Hematopoietic multipotent progenitor cell treated with erythropoietin and hydrocortisone succinate and interleukin-3 and kit ligand, for 6 days (in vitro differentiated cells): ENCODE measurements around the gene TUBGCP3.
"Not testable (repeated sequence)": the region's sequence is repeated elsewhere in the genome, so short reads cannot be mapped to it uniquely, and the experiment has no call there.

Experiments
- DNase-seq: peaks from one replicate; pipeline ENCODE4 v3.0.0-alpha.2; 2015

TUBGCP3 gene

GRCh38 chr13:112574834-112575613 is 12.9 kb downstream of the TUBGCP3 start:
- DNase-seq, result peak; percentile 42

DNA sequence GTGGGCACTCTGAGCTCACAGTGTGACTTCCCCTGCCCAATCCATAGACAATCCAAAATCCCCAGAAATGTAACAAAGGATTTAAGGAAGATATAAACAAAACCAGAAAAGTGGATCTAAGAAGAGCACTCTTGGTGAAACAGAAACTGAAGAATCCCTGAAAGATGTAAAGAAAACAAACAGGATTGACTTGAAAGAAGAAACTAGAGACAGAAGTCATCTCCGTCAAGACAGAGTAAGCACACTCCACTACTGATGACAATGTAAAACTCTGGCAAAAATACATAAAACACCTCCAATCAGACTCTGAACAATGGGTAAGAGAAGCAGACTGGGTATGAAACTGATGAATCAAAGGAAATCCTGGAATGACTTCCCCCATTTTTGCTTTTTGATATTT is 13.5 kb downstream of the TUBGCP3 start:
- no peak for DNase-seq

DNA sequence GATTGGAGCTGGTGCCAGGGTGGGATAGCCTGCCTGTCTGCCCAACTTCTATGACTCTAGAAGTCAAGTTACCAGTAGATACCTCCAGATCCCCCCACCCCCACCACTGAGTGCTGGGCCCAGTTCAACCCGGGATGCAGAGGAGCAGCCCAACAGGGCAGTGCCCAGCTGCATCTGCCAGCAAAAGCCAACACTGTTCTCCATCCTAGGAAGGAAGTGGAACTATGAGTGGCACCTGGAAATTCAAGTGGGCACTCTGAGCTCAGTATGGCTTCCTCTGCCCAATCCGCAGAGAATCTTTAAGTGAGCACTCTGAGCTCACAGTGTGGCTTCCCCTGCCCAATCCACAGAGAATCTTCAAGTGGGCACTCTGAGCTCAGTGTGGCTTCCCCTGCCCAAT is 14.2 kb downstream of the TUBGCP3 start:
- no peak for DNase-seq

GRCh38 chr13:112572366-112572765 is 15.6 kb downstream of the TUBGCP3 start:
- no peak for DNase-seq

- DNase-seq, result no peak
These were observed 18.1 kb downstream of the TUBGCP3 start for GRCh38 chr13:112569821-112570220.

- no peak for DNase-seq
These were observed 20.6 kb downstream of the TUBGCP3 start for GRCh38 chr13:112567161-112567862.

DNA sequence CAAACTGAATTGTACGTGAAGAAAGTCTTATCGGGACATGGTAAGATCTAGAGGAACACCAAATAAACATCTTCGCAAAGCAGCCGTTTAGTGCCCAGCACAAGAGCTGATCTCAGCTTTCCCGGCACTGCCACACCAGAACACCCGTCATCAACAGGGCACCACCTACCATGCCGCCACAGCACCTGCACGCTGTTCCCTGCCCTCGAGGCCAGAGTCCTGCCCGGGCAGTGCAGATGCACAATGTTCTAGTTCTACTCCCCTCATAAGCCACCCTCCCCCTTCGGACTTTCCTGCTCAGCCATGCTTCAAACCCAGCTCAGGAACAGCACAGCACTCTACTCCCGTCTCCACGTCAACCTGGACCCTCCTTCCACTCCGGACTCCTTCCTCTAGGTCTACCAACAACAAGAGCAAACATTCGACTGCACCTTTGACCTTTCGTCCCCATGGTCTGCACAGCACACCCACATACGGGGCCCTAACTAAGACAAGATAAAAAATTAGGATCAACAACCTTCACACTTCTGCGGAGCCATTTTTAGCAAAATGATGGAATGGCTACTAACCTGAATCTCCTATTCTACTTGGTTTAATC is 25.1 kb downstream of the TUBGCP3 start:
- DNase-seq, result no peak

GRCh38 chr13:112562254-112562653 is 25.7 kb downstream of the TUBGCP3 start:
- DNase-seq, result no peak

- DNase-seq, result no peak
These were observed 26.5 kb downstream of the TUBGCP3 start for GRCh38 chr13:112561478-112561877.

- no peak for DNase-seq
These were observed 29.1 kb downstream of the TUBGCP3 start for GRCh38 chr13:112558696-112559418.

GRCh38 chr13:112556600-112556999 is 31.4 kb downstream of the TUBGCP3 start:
- DNase-seq, result no peak

GRCh38 chr13:112554214-112554850 is 33.6 kb downstream of the TUBGCP3 start:
- no peak for DNase-seq

DNA sequence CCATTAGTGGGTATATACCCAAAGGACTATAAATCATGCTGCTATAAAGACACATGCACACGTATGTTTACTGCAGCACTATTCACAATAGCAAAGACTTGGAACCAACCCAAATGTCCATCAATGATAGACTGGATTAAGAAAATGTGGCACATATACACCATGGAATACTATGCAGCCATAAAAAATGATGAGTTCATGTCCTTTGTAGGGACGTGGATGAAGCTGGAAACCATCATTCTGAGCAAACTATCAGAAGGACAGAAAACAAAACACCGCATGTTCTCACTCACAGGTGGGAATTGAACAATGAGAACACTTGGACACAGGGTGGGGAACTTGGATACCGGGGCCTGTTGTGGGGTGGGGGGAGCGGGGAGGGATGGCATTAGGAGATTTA is 39.0 kb downstream of the TUBGCP3 start:
- DNase-seq, result not testable (repeated sequence)

GRCh38 chr13:112545856-112546255 is 42.1 kb downstream of the TUBGCP3 start:
- DNase-seq, result no peak

DNA sequence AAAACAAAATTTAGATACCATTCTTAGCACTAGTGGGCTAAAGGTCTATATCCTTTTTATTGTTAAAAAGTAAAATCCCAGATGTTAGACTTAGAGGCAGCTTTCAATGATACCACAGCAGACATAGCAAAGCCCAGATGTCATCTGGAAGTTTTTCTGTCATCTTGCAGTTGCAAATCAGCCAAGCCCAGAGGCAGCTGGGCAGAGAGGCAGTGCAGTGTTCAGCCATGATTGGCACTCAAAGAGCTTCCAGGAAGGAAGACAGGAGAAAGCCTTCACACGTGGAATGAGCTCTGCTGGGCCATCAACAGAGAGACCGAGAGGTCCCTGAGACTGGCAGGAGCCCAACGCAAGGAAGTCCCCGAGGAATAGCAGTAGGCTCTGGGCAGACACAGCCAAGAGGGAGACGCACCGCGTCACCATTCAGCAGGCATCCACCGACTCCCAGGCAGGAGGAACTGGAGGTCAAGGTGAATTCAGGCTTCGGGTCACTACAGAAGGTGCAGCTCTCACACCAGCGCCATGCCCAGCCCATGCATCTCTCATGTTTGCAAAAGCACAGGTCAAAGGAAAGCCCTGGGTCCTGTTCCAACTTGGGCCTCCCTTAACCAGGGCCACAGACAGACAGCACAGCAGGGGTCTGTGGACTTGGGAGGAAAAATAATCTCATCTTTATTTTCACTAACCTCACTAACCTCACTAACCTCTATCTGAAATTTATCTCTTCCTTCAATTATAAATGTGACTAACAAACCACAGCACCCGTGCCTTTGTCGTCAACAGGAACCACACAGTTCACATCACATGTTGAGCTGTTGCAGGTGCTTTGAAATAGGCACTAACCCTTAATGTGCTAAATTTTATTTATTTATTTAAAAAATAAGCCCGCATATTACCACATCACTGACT is 54.9 kb downstream of the TUBGCP3 start:
- DNase-seq, result peak; percentile 48

GRCh38 chr13:112531263-112531794 is 56.6 kb downstream of the TUBGCP3 start:
- no peak for DNase-seq

DNA sequence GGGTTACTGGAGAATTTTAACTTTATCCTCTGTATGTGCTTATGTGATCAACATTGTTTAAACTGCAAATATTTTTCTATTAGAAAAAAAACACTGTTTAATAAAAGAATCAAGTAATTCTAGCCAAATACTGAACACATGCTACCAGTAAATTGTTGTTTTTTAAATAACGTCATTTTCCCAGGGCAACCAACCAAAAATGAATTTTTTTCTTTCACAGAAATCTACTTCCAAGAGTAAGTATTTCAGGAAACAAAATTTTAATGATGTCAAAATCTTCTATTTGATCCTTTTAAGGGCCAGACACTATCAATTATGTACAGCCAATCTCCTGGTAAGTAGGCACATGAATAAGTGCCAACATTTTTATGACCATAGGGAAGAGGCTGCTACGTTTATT is 57.1 kb downstream of the TUBGCP3 start:
- DNase-seq, result no peak

DNA sequence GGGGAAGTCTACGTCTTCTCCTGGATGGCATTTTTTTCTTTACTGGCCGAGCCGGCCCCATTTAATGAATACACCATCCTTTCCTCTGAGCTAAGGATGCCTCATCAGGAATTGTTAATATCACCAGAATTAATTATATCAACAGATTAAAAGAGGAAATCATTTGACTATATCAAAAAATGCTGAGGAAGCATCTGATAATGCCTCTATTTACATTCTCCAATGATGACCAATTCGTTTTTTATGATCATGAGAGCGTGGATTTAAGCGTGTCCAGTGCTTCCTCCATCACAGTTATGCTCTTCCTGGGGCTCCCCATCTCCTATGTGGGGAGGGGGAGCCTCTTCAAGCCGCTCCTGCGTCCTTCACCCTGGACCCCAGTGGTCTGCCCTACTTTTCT is 58.7 kb downstream of the TUBGCP3 start:
- no peak for DNase-seq

- no peak for DNase-seq
These were observed 61.7 kb downstream of the TUBGCP3 start for GRCh38 chr13:112526146-112526853.

- DNase-seq, result no peak
These were observed 62.5 kb downstream of the TUBGCP3 start for GRCh38 chr13:112525356-112525945.
